HG03520 (cell line): ENCODE data around the gene LHX6.
A peak's percentile ranks its signal among the peaks of the same experiment; 100 is the strongest.

Source experiments
- ATAC-seq: cut with Tn5 transposase; IDR thresholded peaks from one replicate; pipeline ENCODE4 v1.9.1; 2021; ENCODE audit warnings: mild to moderate bottlenecking, moderate library complexity; ENCODE audit not compliant: unreplicated experiment

Gene LHX6

DNA sequence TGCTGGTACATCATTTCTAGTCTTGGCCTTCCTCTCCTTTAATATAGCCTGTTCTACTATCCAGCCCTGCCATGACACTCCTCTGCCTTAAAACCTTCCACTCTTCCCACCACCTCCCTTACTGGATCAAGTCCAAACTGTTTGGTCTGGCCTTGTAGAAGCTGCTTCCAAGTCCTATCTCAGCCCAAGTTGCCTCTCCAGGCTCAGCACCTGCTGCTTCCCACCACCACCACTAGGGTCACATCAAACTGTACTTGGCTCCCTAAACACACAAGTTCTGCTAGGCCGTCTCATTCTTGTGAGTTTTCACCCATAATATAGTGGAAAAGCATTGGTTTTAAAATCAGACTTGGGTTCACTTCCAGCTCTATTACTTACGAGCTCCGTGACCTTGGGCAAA is 70.6 kb downstream of the LHX6 start:
- peak; percentile 50 for ATAC-seq

GRCh38 chr9:122155796-122156195 is 73.0 kb downstream of the LHX6 start:
- ATAC-seq: no peak
